ENCODE results near the gene DNAJB1. TPM values are rescaled to one million over a fixed set of nuclear protein-coding genes. Genes with fewer than 3 reads are reported as not detected.

The DNAJB1 gene
- total and polyA plus RNA-seq, 2 of the 13 experiments (the other 11 are each of a cell fraction or from before 2014, with no cell fraction given) = 87.5 to 97.3 TPM

- TF ChIP-seq NFAT5 (CRISPR knock-in tag; IDR thresholded peaks at IDR 0.05) (no peak), TFAP4 (IDR thresholded peaks at IDR 0.05; ENCODE audit: borderline replicate concordance, low read depth) (peak; percentile 43; the same call in 1 of the 2 replicates), CHCHD3 (CRISPR knock-in tag; IDR thresholded peaks at IDR 0.05) (no peak), ZNF691 (CRISPR knock-in tag; IDR thresholded peaks at IDR 0.05; ENCODE audit: borderline replicate concordance, low read depth) (peak; percentile 46; the same call in 1 of the 2 replicates), ZNF224 (CRISPR knock-in tag; IDR thresholded peaks at IDR 0.05) (no peak), LCORL (IDR thresholded peaks at IDR 0.05) (no peak), LCORL (CRISPR knock-in tag; IDR thresholded peaks at IDR 0.05) (peak; percentile 22; the same call in 1 of the 2 replicates), FOXP1 (IDR thresholded peaks at IDR 0.05) (0 out of 2 replicates have a peak, but pooled peaks have one; percentile 24), FOXP1 (CRISPR knock-in tag; IDR thresholded peaks at IDR 0.05) (peak; percentile 71), HES4 (CRISPR knock-in tag; IDR thresholded peaks at IDR 0.05; ENCODE audit: borderline replicate concordance) (peak; percentile 71), XRCC5 (optimal IDR thresholded peaks at IDR 0.05; ENCODE audit: low read length) (peak; percentile 21), ZNF34 (CRISPR knock-in tag; IDR thresholded peaks at IDR 0.05; ENCODE audit: borderline replicate concordance) (no peak), GABPB1 (CRISPR knock-in tag; IDR thresholded peaks at IDR 0.05) (0 out of 2 replicates have a peak, but pooled peaks have one; percentile 18), ZNF605 (CRISPR knock-in tag; IDR thresholded peaks at IDR 0.05) (0 out of 2 replicates have a peak, but pooled peaks have one; percentile 17), ZNF280B (CRISPR knock-in tag; IDR thresholded peaks at IDR 0.05; ENCODE audit: borderline replicate concordance) (no peak), ZNF850 (CRISPR knock-in tag; conservative IDR thresholded peaks at IDR 0.05) (no peak), ZNF564 (CRISPR knock-in tag; IDR thresholded peaks at IDR 0.05) (no peak), ZNF225 (CRISPR knock-in tag; IDR thresholded peaks at IDR 0.05) (no peak), ZBTB37 (CRISPR knock-in tag; IDR thresholded peaks at IDR 0.05) (peak; percentile 51; the same call in 1 of the 2 replicates), HNRNPLL (IDR thresholded peaks at IDR 0.05; ENCODE audit: low read depth, low read length, poor library complexity, severe bottlenecking) (no peak), MED1 (CRISPR knock-in tag; IDR thresholded peaks at IDR 0.05) (peak; percentile 57; the same call in 1 of the 2 replicates), ZSCAN31 (CRISPR knock-in tag; IDR thresholded peaks at IDR 0.05; ENCODE audit: low read depth) (0 out of 2 replicates have a peak, but pooled peaks have one; percentile 38)
These were observed 36.2 kb upstream of the DNAJB1 start (continued) for GRCh38 chr19:14554382-14554812.
